ENCODE results near the gene PTRH1. TPM values are rescaled to one million over a fixed set of nuclear protein-coding genes. Genes with fewer than 3 reads are reported as not detected.
"Not testable (repeated sequence)": the region's sequence is repeated elsewhere in the genome, so short reads cannot be mapped to it uniquely, and the experiment has no call there.

The PTRH1 gene
- polyA plus RNA-seq = 10 to 100 TPM; 36.6 to 40.6 (median 39.7) TPM

GRCh38 chr9:127715470-127716337, at the start of gene PTRH1, which contains the start of gene TTC16:
TSS of gene PTRH1 (minus strand) at chr9:127715663. CDS start at chr9:127715639, 24 bp downstream.
TSS of gene TTC16 (plus strand) at chr9:127716079. CDS start at chr9:127716146, 67 bp downstream.
- H3K27ac Mint-ChIP-seq = peak within 1 kb of the TSS; percentile 89 to 96 (median 94)
- H3K9me3 Mint-ChIP-seq = no peaks in the 10 kb centered on the region
- H3K4me1 Mint-ChIP-seq = peaks cover 32 to 38% of the 10 kb centered on the region in 2 donors
- peaks cover 4 to 11% (median 6%) of the 10 kb centered on the region in 3 donors for H3K27me3 Mint-ChIP-seq (ENCODE audit: low read depth in 3 of 3)
- peak within 1 kb of the TSS; percentile 90 to 100 (median 95) for H3K4me3 Mint-ChIP-seq
- no peaks in the 10 kb centered on the region for H3K36me3 Mint-ChIP-seq
- peak; percentile 95 to 96 (median 96) for DNase-seq

GRCh38 chr9:127763918-127764384, 48.5 kb upstream of the PTRH1 start:
- H3K27ac Mint-ChIP-seq = peak overlapping the region; percentile 69 to 96 (median 88)
- no peaks in the 10 kb centered on the region for H3K9me3 Mint-ChIP-seq
- peaks cover 0 to 1% (median 0%) of the 10 kb centered on the region in 3 donors for H3K27me3 Mint-ChIP-seq (ENCODE audit: low read depth in 3 of 3)
- peak overlapping the region in 1 of 5 donors; percentile 59 for H3K4me3 Mint-ChIP-seq
- DNase-seq = peak; percentile 38 to 48 (median 42)
- H3K36me3 Mint-ChIP-seq = peaks cover 10 to 38% (median 11%) of the 10 kb centered on the region in 3 donors
- peaks cover 68 to 73% of the 10 kb centered on the region in 2 donors for H3K4me1 Mint-ChIP-seq

GRCh38 chr9:127762111-127762676, 46.7 kb upstream of the PTRH1 start:
- Mint-ChIP-seq H3K4me1 (peaks cover 55 to 61% of the 10 kb centered on the region in 2 donors), H3K36me3 (peaks cover 7 to 35% (median 7%) of the 10 kb centered on the region in 3 donors), H3K27ac (peak overlapping the region; percentile 57 to 94 (median 79)), H3K4me3 (peak overlapping the region in 1 of 5 donors; percentile 16), H3K9me3 (no peaks in the 10 kb centered on the region), H3K27me3 (ENCODE audit: low read depth in 3 of 3) (no peaks in the 10 kb centered on the region)
- no peak for DNase-seq

- Mint-ChIP-seq H3K9me3 (no peaks in the 10 kb centered on the region), H3K36me3 (peaks cover 7 to 32% (median 7%) of the 10 kb centered on the region in 3 donors), H3K27ac (peak overlapping the region in 5 of 6 donors; percentile 46 to 89 (median 60)), H3K4me1 (peaks cover 49 to 54% of the 10 kb centered on the region in 2 donors), H3K27me3 (ENCODE audit: low read depth in 3 of 3) (no peaks in the 10 kb centered on the region), H3K4me3 (no peak overlapping the region)
- DNase-seq = no peak
Observed at GRCh38 chr9:127761491-127761956, 46.1 kb upstream of the PTRH1 start.

GRCh38 chr9:127761061-127761460, 45.6 kb upstream of the PTRH1 start:
- H3K27me3 Mint-ChIP-seq (ENCODE audit: low read depth in 3 of 3) = no peaks in the 10 kb centered on the region
- peak overlapping the region in 4 of 6 donors; percentile 39 to 75 (median 53) for H3K27ac Mint-ChIP-seq
- H3K4me3 Mint-ChIP-seq = no peak overlapping the region
- H3K36me3 Mint-ChIP-seq = peaks cover 7 to 28% (median 7%) of the 10 kb centered on the region in 3 donors
- H3K9me3 Mint-ChIP-seq = no peaks in the 10 kb centered on the region
- DNase-seq = no peak
- H3K4me1 Mint-ChIP-seq = peaks cover 45 to 49% of the 10 kb centered on the region in 2 donors

GRCh38 chr9:127758843-127759242, 43.4 kb upstream of the PTRH1 start:
- DNase-seq = no peak
- no peaks in the 10 kb centered on the region for H3K27me3 Mint-ChIP-seq (ENCODE audit: low read depth in 3 of 3)
- H3K27ac Mint-ChIP-seq = peak overlapping the region; percentile 53 to 80 (median 73)
- no peak overlapping the region for H3K4me3 Mint-ChIP-seq
- peaks cover 0 to 16% (median 0%) of the 10 kb centered on the region in 3 donors for H3K36me3 Mint-ChIP-seq
- peaks cover 23 to 29% of the 10 kb centered on the region in 2 donors for H3K4me1 Mint-ChIP-seq
- H3K9me3 Mint-ChIP-seq = no peaks in the 10 kb centered on the region

GRCh38 chr9:127756776-127757175, 41.3 kb upstream of the PTRH1 start:
- DNase-seq; H3K27me3 Mint-ChIP-seq (ENCODE audit: low read depth in 3 of 3); H3K4me3 Mint-ChIP-seq; H3K36me3 Mint-ChIP-seq; H3K9me3 Mint-ChIP-seq: not testable (repeated sequence)
- H3K27ac Mint-ChIP-seq = peak overlapping the region in 1 of 6 donors; percentile 17
- peaks cover 14 to 25% of the 10 kb centered on the region in 2 donors for H3K4me1 Mint-ChIP-seq

GRCh38 chr9:127756233-127756632, 40.8 kb upstream of the PTRH1 start:
- Mint-ChIP-seq H3K9me3 (no peaks in the 10 kb centered on the region), H3K27me3 (ENCODE audit: low read depth in 3 of 3) (peaks cover 0 to 3% (median 0%) of the 10 kb centered on the region in 3 donors), H3K36me3 (peaks cover 0 to 8% (median 0%) of the 10 kb centered on the region in 3 donors), H3K4me3 (no peak overlapping the region), H3K27ac (no peak overlapping the region), H3K4me1 (peaks cover 19 to 28% of the 10 kb centered on the region in 2 donors)
- DNase-seq = no peak

GRCh38 chr9:127755061-127756060, 39.9 kb upstream of the PTRH1 start:
- Mint-ChIP-seq H3K27ac (no peak overlapping the region), H3K36me3 (peaks cover 0 to 13% (median 4%) of the 10 kb centered on the region in 3 donors), H3K27me3 (ENCODE audit: low read depth in 3 of 3) (peaks cover 0 to 3% (median 0%) of the 10 kb centered on the region in 3 donors), H3K4me3 (no peak overlapping the region), H3K9me3 (no peaks in the 10 kb centered on the region), H3K4me1 (peaks cover 19 to 33% of the 10 kb centered on the region in 2 donors)
- no peak for DNase-seq

GRCh38 chr9:127754099-127755060, 38.9 kb upstream of the PTRH1 start:
- H3K27me3 Mint-ChIP-seq (ENCODE audit: low read depth in 3 of 3) = peaks cover 0 to 3% (median 0%) of the 10 kb centered on the region in 3 donors
- no peak for DNase-seq
- H3K27ac Mint-ChIP-seq = no peak overlapping the region
- H3K4me3 Mint-ChIP-seq = no peak overlapping the region
- H3K36me3 Mint-ChIP-seq = peaks cover 0 to 16% (median 6%) of the 10 kb centered on the region in 3 donors
- H3K4me1 Mint-ChIP-seq = peaks cover 19 to 35% of the 10 kb centered on the region in 2 donors
- no peaks in the 10 kb centered on the region for H3K9me3 Mint-ChIP-seq

GRCh38 chr9:127753622-127754021, 38.2 kb upstream of the PTRH1 start:
- no peak overlapping the region for H3K27ac Mint-ChIP-seq
- no peak overlapping the region for H3K4me3 Mint-ChIP-seq
- no peak for DNase-seq
- H3K27me3 Mint-ChIP-seq (ENCODE audit: low read depth in 3 of 3) = peaks cover 0 to 3% (median 0%) of the 10 kb centered on the region in 3 donors
- H3K4me1 Mint-ChIP-seq = peaks cover 16 to 31% of the 10 kb centered on the region in 2 donors
- H3K9me3 Mint-ChIP-seq = no peaks in the 10 kb centered on the region
- H3K36me3 Mint-ChIP-seq = peaks cover 0 to 17% (median 6%) of the 10 kb centered on the region in 3 donors

GRCh38 chr9:127753148-127753547, 37.7 kb upstream of the PTRH1 start:
- Mint-ChIP-seq H3K4me3 (no peak overlapping the region), H3K9me3 (no peaks in the 10 kb centered on the region), H3K4me1 (peaks cover 15 to 29% of the 10 kb centered on the region in 2 donors), H3K27me3 (ENCODE audit: low read depth in 3 of 3) (peaks cover 0 to 3% (median 0%) of the 10 kb centered on the region in 3 donors), H3K36me3 (peaks cover 0 to 16% (median 6%) of the 10 kb centered on the region in 3 donors), H3K27ac (peak overlapping the region in 5 of 6 donors; percentile 6 to 69 (median 36))
- no peak for DNase-seq
